Lower lobe of right lung (tissue), 2 donors: ENCODE measurements around the gene SLC4A4. TPM values are rescaled to one million over a fixed set of nuclear protein-coding genes. Genes with fewer than 3 reads are reported as not detected.

ENCODE experiments used
- ATAC-seq, 2 donors: fragments of 200-7000 bp; cut with Tn5 transposase; one replicate each; pipeline ENCODE4 v1.9.1; 2020 to 2022; ENCODE audit warnings: mild to moderate bottlenecking in 2 of 2, moderate library complexity in 2 of 2
- DNase-seq: peaks from one replicate; pipeline ENCODE4 v3.0.0-alpha.2; 2020
- H3K27ac ChIP-seq: fragments of 200-600 bp; one replicate; pipeline ENCODE4 v1.8.0; 2022
- H3K27me3 ChIP-seq: fragments of 200-600 bp; one replicate; pipeline ENCODE4 v1.8.0; 2022; ENCODE audit warnings: low read depth
- H3K36me3 ChIP-seq: fragments of 200-600 bp; one replicate; pipeline ENCODE4 v1.8.0; 2022; ENCODE audit warnings: mild to moderate bottlenecking
- H3K4me1 ChIP-seq: fragments of 200-600 bp; one replicate; pipeline ENCODE4 v1.8.0; 2022
- H3K4me3 ChIP-seq: fragments of 200-600 bp; one replicate; pipeline ENCODE4 v1.8.0; 2022; ENCODE audit warnings: mild to moderate bottlenecking
- H3K9me3 ChIP-seq: fragments of 200-600 bp; one replicate; pipeline ENCODE4 v1.8.0; 2022
- intact Hi-C: fragments of 100-400 bp; cut with DNase I; formaldehyde crosslinking; loops from one replicate; pipeline ENCODE4 v1.11.0; 2022
- total RNA-seq: library from RNA; stranded (reverse); fragmentation: NEBNext Ultra II Directional; extraction: Animal tissue kit (Norgen Biotek cat#: 25700); gene quantifications from one replicate; pipeline ENCODE4 v1.2.1, GENCODE V29; 2021
- TF ChIP-seq, protein P1 (sequence below): fragments of 200-600 bp; IDR thresholded peaks from one replicate; pipeline ENCODE4 v1.8.0; 2022; ENCODE audit warnings: antibody characterized with exemption, mild to moderate bottlenecking
- donor health status: DM: no; HTN: yes; CAD: no; lungs with severe emphysema.

The SLC4A4 gene
- total RNA-seq, 1 donor from 2014 or later, result 18.8 TPM

DNA sequence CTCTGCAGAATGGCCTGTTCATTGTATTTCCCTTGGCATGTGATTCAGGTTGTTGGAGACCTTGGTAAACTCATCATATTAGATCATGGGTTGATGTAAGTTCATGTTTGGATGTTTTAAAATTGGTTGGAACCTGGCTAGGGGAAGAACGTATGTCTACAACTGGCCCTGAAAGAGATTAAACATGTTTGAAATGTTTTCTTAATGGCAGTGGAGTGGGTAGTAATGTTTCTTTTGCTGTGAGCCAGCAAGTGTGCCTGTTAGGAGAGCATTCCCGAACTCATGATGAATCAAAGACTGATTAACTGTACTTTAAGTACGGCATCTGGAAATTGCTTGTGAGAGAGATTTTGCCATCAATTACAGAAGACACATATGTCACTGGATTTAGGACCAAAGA, 44.5 kb upstream of the SLC4A4 start:
- ATAC-seq (no peak), DNase-seq (no peak)
- intact Hi-C loops, result no loop called here
- H3K36me3 ChIP-seq, result no peaks in the 10 kb centered on the region
- no peaks in the 10 kb centered on the region for H3K4me1 ChIP-seq
- H3K27ac ChIP-seq, result no peak overlapping the region
- H3K27me3 ChIP-seq, result no peaks in the 10 kb centered on the region
- TF ChIP-seq, protein P1, sequence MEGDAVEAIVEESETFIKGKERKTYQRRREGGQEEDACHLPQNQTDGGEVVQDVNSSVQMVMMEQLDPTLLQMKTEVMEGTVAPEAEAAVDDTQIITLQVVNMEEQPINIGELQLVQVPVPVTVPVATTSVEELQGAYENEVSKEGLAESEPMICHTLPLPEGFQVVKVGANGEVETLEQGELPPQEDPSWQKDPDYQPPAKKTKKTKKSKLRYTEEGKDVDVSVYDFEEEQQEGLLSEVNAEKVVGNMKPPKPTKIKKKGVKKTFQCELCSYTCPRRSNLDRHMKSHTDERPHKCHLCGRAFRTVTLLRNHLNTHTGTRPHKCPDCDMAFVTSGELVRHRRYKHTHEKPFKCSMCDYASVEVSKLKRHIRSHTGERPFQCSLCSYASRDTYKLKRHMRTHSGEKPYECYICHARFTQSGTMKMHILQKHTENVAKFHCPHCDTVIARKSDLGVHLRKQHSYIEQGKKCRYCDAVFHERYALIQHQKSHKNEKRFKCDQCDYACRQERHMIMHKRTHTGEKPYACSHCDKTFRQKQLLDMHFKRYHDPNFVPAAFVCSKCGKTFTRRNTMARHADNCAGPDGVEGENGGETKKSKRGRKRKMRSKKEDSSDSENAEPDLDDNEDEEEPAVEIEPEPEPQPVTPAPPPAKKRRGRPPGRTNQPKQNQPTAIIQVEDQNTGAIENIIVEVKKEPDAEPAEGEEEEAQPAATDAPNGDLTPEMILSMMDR, result no peak
- no peaks in the 10 kb centered on the region for H3K9me3 ChIP-seq
- no peak overlapping the region for H3K4me3 ChIP-seq

DNA sequence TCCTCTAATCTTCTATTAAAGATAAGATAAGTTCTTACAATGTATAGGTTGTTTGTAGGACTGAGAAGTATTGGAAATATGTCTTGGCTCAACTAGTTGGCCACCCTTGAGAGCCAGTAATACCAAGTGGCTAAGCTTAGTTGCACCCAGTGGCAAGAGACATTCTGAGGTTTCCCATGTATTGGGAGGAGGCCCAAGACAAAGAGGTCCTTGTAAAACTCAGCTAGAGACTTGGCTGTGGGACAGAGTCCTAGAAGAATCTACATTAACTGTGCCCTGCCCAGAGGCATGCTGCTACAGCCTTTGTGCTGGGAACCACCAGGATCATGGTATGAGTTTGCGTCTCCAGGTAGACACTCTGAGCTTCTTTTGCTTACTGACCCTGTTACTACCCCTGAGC, 41.9 kb upstream of the SLC4A4 start:
- no peak overlapping the region for H3K27ac ChIP-seq
- H3K36me3 ChIP-seq, result no peaks in the 10 kb centered on the region
- no peaks in the 10 kb centered on the region for H3K9me3 ChIP-seq
- DNase-seq, result no peak
- TF ChIP-seq, protein P1, result no peak
- H3K27me3 ChIP-seq, result no peaks in the 10 kb centered on the region
- intact Hi-C loops, result no loop called here
- H3K4me3 ChIP-seq, result no peak overlapping the region
- ATAC-seq, result no peak
- no peaks in the 10 kb centered on the region for H3K4me1 ChIP-seq

DNA sequence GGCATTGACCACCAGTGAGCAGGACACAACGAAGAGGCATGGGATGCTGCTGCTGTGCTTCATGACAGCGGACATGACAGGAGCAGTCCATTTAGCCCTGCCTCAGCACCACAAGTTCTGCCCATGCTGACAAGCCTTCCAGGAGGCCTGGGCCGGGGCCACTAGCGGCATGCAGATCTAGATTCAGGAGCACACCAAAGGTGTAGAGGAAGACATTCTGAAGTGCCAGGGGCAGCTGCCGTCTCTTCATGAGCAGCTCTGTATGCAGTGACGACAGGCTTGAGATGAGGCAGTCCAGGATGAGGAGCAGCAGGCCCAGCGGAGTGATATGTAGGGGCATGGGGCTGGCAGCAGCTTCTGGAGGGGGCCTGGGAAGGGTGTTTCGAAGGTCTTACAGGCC, 38.5 kb upstream of the SLC4A4 start:
- H3K27me3 ChIP-seq, result no peaks in the 10 kb centered on the region
- H3K4me3 ChIP-seq, result no peak overlapping the region
- intact Hi-C loops, result no loop called here
- no peaks in the 10 kb centered on the region for H3K36me3 ChIP-seq
- TF ChIP-seq, protein P1, result no peak
- ATAC-seq, result peak in 1 of 2 donors; percentile 37
- no peaks in the 10 kb centered on the region for H3K4me1 ChIP-seq
- DNase-seq, result no peak
- no peaks in the 10 kb centered on the region for H3K9me3 ChIP-seq
- H3K27ac ChIP-seq, result no peak overlapping the region

DNA sequence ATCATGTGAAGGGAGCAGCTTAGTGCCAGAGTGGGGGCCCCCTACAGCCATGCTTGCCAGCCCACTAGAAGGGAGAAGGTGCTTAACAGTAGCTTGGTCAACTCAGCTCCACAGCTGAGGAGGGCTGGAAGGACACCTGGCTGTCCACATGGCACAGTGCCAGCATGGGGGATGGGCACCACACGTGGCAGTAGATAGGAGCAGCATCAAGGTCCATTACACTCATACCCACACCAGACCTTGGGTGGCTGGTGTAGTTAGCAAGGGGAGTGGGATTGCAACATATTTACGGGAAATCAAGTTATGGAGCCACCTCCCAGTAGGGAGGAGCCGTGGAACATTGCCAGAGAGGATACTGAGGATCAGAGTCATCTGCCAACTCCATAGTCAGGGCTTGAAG, 37.9 kb upstream of the SLC4A4 start:
- peak in 1 of 2 donors; percentile 21 for ATAC-seq
- intact Hi-C loops, result no loop called here
- no peak for DNase-seq
- Histone ChIP-seq H3K36me3 (no peaks in the 10 kb centered on the region), H3K27me3 (no peaks in the 10 kb centered on the region), H3K4me1 (no peaks in the 10 kb centered on the region), H3K9me3 (no peaks in the 10 kb centered on the region), H3K27ac (no peak overlapping the region), H3K4me3 (no peak overlapping the region)
- TF ChIP-seq, protein P1, result no peak

DNA sequence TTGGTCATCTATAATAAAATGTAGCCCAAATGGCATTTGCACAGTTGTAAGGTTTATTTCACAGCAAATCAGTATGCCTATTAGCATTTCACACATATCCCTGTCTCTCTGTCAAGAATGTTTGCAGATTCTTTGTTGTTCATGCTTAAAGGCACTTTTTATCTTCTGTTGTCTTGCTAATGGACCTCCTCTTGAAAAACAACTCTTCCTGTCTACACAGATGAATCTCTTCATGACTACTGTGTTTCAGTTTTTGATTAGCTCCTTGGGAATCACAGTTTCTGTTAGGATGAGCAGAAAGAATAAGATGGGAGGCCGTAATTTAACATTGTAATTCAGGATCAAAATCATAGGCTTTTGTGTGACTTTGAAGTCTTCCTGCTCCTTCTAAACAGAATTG, 35.5 kb upstream of the SLC4A4 start:
- no peak for DNase-seq
- Histone ChIP-seq H3K4me1 (no peaks in the 10 kb centered on the region), H3K9me3 (no peaks in the 10 kb centered on the region), H3K27me3 (no peaks in the 10 kb centered on the region), H3K27ac (no peak overlapping the region), H3K36me3 (no peaks in the 10 kb centered on the region), H3K4me3 (no peak overlapping the region)
- intact Hi-C loops, result no loop called here
- ATAC-seq, result no peak
- TF ChIP-seq, protein P1, result no peak

DNA sequence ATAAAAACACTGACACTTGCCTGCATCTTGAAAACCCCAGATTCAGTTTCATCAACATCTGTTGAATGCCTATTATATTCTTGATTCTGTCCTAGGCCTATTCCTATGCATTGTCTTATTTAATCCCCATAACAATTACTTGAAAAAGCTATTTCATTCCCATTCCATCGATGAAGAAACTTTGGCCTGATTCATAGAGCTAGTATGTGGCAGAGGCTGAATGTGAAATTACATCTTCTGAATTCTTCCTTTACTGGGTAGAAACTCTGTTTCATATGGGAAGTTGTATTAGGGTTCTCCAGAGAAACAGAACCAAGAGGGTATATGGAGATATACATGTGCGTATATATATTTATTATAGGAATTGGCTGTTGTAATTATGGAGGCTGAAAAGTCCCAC, 35.0 kb upstream of the SLC4A4 start:
- Histone ChIP-seq H3K36me3 (no peaks in the 10 kb centered on the region), H3K4me1 (no peaks in the 10 kb centered on the region), H3K27me3 (no peaks in the 10 kb centered on the region), H3K4me3 (no peak overlapping the region), H3K9me3 (no peaks in the 10 kb centered on the region), H3K27ac (no peak overlapping the region)
- intact Hi-C loops, result no loop called here
- TF ChIP-seq, protein P1, result no peak
- no peak for DNase-seq
- no peak for ATAC-seq
